ENCODE measurements around the gene SAMD9.

- TF ChIP-seq POLR2A (IDR thresholded peaks at IDR 0.05) (no peak), CTCF (IDR thresholded peaks at IDR 0.05) (no peak)
These were observed 30.9 kb upstream of the SAMD9 start for GRCh38 chr7:93148727-93149126.
